Measurements from ENCODE around the gene JAZF1. TPM values are rescaled to one million over a fixed set of nuclear protein-coding genes. Genes with fewer than 3 reads are reported as not detected.

Gene JAZF1
- polyA plus RNA-seq, 1 experiment, result 18.0 TPM

DNA sequence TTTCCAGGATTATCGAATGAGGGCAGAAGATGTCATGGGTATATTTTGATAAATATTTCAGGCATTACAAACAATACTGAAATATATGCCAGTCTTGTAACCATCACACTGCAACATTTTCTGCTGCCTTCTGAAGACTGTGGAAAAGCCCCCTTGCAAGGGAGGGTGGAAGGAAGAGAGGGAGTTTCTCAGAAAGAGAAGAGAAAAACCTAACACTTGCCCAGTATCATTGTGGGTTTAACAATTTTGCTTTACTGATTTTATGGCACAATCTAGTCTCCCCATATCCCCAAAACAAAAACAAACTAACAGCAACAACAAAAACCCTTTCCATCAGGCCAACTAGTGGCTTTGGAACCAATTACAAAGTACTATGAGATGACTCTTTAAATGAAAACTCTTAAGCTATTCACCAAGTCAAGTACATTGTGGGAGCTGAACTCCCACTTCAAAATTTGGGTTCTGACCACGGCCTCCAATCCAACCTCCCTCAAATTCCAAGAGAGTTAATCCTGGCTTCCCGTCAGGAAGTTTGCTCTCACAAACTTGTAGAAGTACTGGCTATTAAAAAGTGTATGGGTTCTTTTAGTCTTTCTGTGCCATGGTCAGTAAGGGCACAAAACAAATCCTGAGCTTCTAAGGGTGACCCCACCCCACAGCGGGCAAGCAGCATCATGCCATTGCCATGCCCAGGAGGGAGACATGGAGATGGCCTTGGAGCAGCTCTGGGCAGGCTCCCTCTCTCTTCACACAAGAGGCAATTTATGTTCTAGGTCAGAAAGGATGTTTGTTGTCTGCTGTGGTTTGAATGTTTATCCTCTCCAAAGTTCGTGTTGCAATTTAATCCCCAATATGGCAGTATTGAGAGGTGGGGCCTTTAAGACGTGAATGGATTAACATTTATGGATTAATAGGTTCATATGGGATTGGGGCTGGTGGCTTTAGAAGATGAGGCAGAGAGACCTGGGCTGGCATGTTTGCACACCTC lies 96.3 kb downstream of the JAZF1 start:
- Histone ChIP-seq H3K9me3 (ENCODE audit: control insufficient read depth, insufficient read depth, low read length) (no peaks in the 10 kb centered on the region), H3K4me3 (ENCODE audit: low read depth, low read length) (no peak overlapping the region), H3K27ac (ENCODE audit: low read depth, low read length) (no peak overlapping the region), H3K27me3 (ENCODE audit: control insufficient read depth, insufficient read depth, low read length) (no peaks in the 10 kb centered on the region)
- no peak for DNase-seq (ENCODE audit: low read depth, low spot score)
- CTCF ChIA-PET, result interaction anchor here (0.5 to 4.2 kb wide), 10 partner anchors 10 to 889 kb away, joined by 3 to 30 read pairs (median 4); no protein-coding TSS in a partner anchor
- POLR2A ChIA-PET, result no interaction called here
- TF ChIP-seq, protein P1, sequence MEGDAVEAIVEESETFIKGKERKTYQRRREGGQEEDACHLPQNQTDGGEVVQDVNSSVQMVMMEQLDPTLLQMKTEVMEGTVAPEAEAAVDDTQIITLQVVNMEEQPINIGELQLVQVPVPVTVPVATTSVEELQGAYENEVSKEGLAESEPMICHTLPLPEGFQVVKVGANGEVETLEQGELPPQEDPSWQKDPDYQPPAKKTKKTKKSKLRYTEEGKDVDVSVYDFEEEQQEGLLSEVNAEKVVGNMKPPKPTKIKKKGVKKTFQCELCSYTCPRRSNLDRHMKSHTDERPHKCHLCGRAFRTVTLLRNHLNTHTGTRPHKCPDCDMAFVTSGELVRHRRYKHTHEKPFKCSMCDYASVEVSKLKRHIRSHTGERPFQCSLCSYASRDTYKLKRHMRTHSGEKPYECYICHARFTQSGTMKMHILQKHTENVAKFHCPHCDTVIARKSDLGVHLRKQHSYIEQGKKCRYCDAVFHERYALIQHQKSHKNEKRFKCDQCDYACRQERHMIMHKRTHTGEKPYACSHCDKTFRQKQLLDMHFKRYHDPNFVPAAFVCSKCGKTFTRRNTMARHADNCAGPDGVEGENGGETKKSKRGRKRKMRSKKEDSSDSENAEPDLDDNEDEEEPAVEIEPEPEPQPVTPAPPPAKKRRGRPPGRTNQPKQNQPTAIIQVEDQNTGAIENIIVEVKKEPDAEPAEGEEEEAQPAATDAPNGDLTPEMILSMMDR (IDR thresholded peaks at IDR 0.05; ENCODE audit: low read depth, low read length), result no peak

DNA sequence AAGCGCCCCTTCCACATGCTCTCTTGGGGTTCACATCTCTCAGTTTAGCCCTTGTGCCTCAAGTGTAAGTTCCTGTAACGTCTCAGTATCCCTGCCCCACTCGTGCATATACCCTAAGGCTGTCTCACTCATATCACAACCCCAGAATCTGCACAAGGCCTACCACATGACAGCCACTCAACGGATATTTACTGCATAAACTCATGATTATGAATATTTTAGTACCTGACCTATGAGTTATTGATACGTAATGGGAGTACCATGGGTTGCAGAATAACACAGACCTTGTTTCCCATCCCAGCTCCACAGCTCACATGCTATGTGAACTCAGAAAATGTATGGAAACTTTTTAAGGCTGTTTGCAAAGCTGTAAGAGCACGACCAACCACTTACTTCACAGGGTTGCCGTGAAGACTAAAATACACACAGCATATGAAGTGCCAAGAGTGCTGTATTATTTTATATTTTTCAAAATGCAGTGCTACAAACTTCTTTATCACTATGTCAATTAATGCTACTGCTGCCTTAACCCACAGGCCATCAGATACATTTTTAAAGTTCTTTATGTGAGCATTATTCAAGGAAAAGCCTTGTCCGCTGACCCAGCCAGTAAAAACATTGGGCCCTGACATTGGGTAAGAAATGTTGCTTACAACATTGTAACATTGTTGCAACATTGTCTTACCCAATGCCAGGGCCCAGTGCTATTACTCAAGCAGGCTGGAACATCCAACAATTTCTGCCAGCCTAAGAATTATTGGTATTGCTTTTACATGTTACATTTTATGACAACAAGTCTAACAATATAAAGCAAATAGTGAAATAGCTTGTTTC lies 97.2 kb downstream of the JAZF1 start:
- no peaks in the 10 kb centered on the region for H3K27me3 ChIP-seq (ENCODE audit: control insufficient read depth, insufficient read depth, low read length)
- no peak overlapping the region for H3K27ac ChIP-seq (ENCODE audit: low read depth, low read length)
- ChIA-PET POLR2A (no interaction called here), CTCF (interaction anchor here (0.6 to 4.2 kb wide), 10 partner anchors 9 to 888 kb away, joined by 3 to 30 read pairs (median 4); no protein-coding TSS in a partner anchor)
- no peaks in the 10 kb centered on the region for H3K9me3 ChIP-seq (ENCODE audit: control insufficient read depth, insufficient read depth, low read length)
- no peak overlapping the region for H3K4me3 ChIP-seq (ENCODE audit: low read depth, low read length)
- TF ChIP-seq, protein P1 (IDR thresholded peaks at IDR 0.05; ENCODE audit: low read depth, low read length), result no peak
- DNase-seq (ENCODE audit: low read depth, low spot score), result no peak

DNA sequence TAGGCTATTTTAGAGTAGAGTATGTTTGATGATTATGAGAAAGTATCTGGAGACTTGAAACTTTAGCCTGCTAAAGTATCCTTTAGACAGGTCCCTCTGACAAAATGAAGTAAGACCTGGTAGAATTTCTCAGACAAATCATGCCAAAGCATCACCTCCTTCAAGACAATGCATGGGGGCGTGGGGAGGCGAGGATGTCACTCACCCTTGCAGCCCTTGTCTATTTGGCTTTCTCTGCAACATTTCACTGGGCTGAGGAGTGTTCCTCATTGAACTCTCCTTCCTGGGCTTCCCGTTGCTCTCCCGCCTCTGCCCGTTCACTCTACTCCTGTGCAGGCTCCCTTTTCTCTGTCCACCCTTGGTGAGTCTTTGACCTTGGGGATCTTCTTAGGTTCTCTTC lies 98.5 kb downstream of the JAZF1 start:
- H3K4me3 ChIP-seq (ENCODE audit: low read depth, low read length), result no peak overlapping the region
- CTCF ChIA-PET, result interaction anchor here (1.1 to 4.2 kb wide), 4 partner anchors 8 to 62 kb away, joined by 3 to 30 read pairs (median 4); no protein-coding TSS in a partner anchor
- H3K27me3 ChIP-seq (ENCODE audit: control insufficient read depth, insufficient read depth, low read length), result no peaks in the 10 kb centered on the region
- no peak overlapping the region for H3K27ac ChIP-seq (ENCODE audit: low read depth, low read length)
- POLR2A ChIA-PET, result no interaction called here
- DNase-seq (ENCODE audit: low read depth, low spot score), result no peak
- TF ChIP-seq, protein P1 (IDR thresholded peaks at IDR 0.05; ENCODE audit: low read depth, low read length), result no peak
- H3K9me3 ChIP-seq (ENCODE audit: control insufficient read depth, insufficient read depth, low read length), result no peaks in the 10 kb centered on the region

DNA sequence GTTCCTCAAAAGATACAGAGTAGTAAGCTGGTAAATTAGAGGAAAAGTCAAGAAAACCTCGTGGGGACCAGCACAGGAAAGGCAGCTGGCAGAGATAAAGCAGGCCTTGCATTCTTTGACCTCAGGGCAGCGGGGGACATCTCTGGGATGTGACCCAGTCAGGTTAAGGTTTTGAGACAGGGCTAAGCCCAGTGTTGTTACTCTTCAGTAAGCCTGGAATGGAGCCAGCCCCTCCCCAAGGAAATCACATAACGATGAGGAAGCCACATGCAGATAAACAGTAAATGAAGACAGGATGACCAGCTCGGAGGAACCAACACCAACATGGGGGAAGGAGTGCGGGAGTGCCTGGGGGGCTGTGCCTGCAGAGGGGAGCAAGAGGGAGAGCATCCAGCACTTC lies 99.6 kb downstream of the JAZF1 start:
- Histone ChIP-seq H3K27me3 (ENCODE audit: control insufficient read depth, insufficient read depth, low read length) (no peaks in the 10 kb centered on the region), H3K4me3 (ENCODE audit: low read depth, low read length) (no peak overlapping the region), H3K9me3 (ENCODE audit: control insufficient read depth, insufficient read depth, low read length) (no peaks in the 10 kb centered on the region), H3K27ac (ENCODE audit: low read depth, low read length) (no peak overlapping the region)
- ChIA-PET POLR2A (no interaction called here), CTCF (interaction anchor here (1.0 to 4.8 kb wide), 5 partner anchors 13 to 885 kb away, joined by 4 to 28 read pairs (median 8); no protein-coding TSS in a partner anchor)
- TF ChIP-seq, protein P1 (IDR thresholded peaks at IDR 0.05; ENCODE audit: low read depth, low read length), result no peak
- no peak for DNase-seq (ENCODE audit: low read depth, low spot score)

All from AG04450 (cell line).